ENCODE data around the gene BRSK2.

Gene BRSK2

DNA sequence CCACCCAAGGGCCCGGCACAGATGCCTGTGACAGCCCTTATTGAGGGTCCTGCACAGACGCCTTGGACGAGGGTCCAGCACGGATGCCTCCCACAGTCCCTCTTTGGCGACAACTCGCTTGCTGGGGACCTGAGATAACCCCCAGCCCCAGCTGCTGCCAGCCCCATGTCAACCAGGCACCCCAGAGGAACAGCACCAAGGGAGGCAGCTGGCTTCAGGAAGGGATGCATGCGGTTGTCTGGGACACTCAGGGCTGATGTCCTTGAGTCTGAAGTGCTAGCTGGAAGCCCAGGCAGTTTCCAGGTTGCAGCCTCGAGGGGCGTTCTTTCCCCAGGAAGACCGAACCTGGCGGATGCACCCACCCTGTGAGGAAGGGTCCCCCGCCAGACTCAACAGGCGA, 63.0 kb downstream of the BRSK2 start:
- DNase-seq (ENCODE audit: low read depth in 2 of 2) = no peak

DNA sequence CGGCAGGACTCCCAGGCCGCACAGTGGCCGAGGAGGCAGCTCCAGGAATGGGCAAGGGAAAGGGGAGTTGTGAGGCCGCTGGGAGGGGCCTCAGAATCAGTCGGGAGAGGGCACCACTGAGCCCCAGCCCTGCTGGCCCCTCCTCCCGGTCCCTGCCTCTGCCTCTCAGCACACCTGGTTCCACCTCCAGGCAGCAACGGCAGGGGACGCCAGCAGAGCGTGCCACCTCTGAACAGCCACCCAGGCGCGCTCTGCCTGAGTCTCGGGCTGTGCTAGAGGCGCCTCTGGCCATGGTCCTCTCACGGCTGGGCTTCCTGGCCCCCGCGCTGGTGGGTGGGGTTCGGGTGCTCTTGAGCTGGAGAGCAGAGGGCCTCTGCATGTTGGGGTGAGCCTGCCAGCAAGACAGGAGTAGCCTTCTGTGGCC, 63.9 kb downstream of the BRSK2 start:
- no peak for DNase-seq (ENCODE audit: low read depth in 2 of 2)

DNA sequence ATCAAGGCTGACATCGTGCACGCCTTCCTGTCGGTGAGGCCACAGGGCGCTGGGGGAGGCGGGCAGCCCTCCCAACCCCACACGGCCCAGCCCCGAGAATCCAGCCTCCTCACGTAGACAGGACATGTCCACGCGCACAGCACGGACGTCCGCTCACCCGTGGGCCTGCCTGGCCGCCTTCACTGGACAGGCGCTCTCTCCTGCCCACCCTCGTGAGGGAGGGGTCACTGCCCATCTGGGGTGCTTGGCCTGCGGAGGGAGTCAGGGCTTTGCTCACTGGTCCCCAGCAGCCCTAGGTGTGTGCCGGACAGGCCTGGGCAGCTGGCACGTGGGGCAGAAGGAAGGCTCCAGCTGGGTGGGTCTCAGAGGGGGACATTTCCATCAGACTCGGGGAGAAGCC, 64.8 kb downstream of the BRSK2 start:
- no peak for DNase-seq (ENCODE audit: low read depth in 2 of 2)

- DNase-seq (ENCODE audit: low read depth in 2 of 2) = no peak
Observed at GRCh38 chr11:1455032-1455762, 65.5 kb downstream of the BRSK2 start.

DNA sequence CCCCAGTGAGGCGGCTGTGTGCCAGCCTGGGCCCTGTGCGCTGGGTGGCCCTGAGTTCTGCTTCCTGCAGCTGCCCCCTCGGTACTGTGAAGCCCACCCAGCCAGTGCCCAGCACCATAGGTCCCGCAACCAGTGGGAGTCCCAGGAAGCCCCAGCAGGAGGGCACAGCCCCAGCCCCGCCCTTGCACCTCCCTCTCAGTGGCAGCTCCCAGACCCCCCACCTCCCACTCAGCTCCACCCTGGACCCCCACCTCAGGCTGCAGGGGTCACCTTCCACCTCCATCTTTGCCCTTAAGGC, 66.0 kb downstream of the BRSK2 start:
- no peak for DNase-seq (ENCODE audit: low read depth in 2 of 2)

- no peak for DNase-seq (ENCODE audit: low read depth in 2 of 2)
Observed at GRCh38 chr11:1456176-1456575, 66.4 kb downstream of the BRSK2 start.

DNA sequence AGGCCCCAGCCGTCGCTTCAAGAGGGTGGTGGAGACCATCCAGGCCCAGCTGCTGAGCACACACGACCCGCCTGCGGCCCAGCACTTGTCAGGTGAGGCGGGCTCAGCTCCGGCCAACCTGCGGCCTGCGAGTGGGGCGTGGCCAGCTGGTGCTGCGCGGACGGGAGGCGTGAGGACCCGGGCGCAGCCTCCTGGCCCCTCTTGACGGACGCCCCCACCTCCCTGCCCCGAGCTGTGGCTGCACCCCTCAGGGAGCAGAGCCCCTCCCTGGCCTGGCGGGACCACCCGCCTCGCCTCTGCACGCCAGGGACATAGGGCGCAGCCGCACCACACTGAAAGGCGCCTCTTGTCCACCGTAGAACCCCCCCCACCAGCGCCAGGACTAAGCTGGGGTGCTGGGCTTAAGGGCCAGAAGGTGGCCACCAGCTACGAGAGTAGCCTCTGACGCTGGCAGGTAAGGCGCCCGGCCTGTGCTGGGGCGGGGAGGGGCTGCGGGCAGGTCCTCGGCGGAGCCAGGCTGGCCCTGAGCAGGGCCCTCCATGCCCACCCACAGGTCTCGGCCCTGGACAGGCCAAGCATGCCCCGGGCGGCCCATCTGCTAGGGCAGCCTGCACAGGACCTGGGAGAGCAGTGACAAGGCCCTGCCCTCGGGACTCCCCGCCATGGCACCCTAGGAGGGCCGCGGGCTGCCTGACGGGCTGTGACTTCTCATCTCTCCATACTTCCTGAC, 67.0 kb downstream of the BRSK2 start:
- no peak for DNase-seq (ENCODE audit: low read depth in 2 of 2)

- no peak for DNase-seq (ENCODE audit: low read depth in 2 of 2)
Observed at GRCh38 chr11:1457326-1457680, 67.6 kb downstream of the BRSK2 start.

DNA sequence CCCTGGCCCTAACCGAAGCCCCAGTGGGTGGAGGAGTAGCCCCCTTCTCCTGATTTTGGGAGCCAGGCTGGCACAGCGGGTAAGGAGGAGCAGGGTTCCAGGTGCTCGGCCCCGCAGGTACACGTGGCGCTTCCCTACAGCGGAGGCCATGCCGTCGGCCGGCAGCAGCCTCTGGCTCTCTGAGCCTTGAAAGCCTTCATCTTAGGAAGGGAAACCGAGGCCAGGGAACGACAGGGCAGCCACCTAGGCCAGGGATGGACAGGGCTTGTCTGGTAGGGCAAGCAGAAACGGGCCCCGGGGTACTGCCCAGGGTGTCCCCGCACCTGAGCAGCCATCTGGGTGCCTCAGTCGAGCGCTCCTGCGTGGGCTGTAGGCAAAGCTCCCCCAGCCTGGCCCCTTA, 68.1 kb downstream of the BRSK2 start:
- DNase-seq (ENCODE audit: low read depth in 2 of 2) = no peak

- DNase-seq (ENCODE audit: low read depth in 2 of 2) = no peak
Observed at GRCh38 chr11:1458340-1459218, 68.8 kb downstream of the BRSK2 start.

GRCh38 chr11:1459219-1459575, 69.5 kb downstream of the BRSK2 start:
- no peak for DNase-seq (ENCODE audit: low read depth in 2 of 2)

- no peak for DNase-seq (ENCODE audit: low read depth in 2 of 2)
Observed at GRCh38 chr11:1459764-1460395, 70.1 kb downstream of the BRSK2 start.

GRCh38 chr11:1460396-1460985, 70.8 kb downstream of the BRSK2 start:
- no peak for DNase-seq (ENCODE audit: low read depth in 2 of 2)

- no peak for DNase-seq (ENCODE audit: low read depth in 2 of 2)
Observed at GRCh38 chr11:1460986-1461825, 71.5 kb downstream of the BRSK2 start.

DNA sequence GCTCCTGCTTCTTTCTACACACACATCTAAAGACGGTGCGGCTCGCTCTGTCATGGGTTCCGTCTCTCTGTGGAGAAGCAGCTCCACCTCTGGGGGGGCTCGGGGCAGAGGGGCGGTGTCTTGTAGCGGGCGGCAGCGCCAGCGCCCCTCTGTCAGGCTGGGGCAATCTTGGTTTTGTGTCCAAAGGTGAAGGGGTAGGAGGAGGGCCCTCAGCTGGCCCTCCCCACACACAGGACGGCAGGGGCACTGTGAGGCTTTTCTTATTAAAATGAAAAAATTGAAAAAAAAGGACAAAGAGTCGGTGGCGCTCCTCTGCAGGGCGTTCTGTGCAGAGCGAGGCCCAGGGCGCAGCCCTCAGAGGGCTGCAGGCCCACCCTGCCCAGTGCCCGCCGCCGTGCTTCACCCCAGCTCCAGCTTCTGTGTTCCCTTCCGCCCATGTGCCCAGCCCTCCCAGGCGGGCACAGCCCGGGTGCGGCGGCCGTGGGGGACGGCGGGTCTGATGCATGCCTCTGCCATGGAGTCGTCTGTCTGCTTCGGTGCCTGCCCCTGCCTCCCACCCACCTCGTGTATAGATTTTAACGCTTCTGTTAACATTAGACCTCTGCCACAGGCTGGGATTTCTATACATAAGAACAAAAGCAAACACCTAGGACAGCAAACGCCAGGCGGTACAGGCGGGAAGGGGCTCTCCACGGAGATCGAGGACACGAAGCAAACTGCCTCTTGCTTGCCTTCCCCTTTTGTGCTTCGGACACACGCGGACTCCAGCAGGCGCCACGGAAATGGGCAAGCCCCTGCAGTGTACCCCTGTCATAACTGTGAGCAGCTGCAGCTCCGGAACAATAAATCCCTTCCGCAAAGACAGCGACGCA, 72.3 kb downstream of the BRSK2 start:
- no peak for DNase-seq (ENCODE audit: low read depth in 2 of 2)

- DNase-seq (ENCODE audit: low read depth in 2 of 2) = no peak
Observed at GRCh38 chr11:1462698-1462975, 72.9 kb downstream of the BRSK2 start.

DNA sequence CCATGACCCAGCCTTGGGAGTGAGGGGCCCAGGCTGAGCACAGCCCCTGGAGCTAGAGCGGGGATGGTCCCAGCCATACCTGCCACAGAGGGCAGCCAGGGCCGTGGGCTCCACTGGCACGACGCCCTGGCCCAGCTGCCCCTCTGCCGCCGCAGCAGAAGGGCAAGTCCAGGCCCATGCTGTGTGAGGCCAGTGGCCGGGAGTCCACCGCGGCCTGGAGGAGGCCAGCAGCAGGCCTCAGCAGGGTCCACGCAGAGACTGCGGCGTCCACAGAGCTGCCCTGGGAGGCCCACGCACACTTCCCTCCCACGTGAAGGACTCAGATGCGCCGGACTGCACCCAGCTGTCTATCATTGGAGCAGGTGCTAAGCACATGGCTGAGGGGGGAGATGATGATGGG, 73.3 kb downstream of the BRSK2 start:
- DNase-seq (ENCODE audit: low read depth in 2 of 2) = no peak

- no peak for DNase-seq (ENCODE audit: low read depth in 2 of 2)
Observed at GRCh38 chr11:1466784-1467183, 77.0 kb downstream of the BRSK2 start.

DNA sequence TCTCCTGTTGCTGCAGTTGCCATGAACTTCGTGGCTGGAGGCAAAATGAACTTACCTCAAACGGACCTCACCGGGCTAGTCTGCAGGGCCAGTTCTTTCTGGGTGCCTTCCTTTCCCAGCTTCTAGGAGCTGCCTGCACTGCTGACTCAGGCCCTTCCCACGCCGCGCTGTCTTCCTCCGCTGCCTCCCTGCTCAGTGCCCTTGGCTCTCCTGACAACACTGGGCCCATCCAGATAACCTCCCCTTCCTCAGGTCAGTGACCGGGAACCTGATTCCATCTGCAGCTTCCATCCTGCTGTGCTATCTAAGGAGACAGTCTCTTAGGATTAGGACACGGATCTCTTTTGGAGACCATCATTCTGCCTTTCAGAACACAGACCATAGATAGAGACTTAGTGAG, 77.5 kb downstream of the BRSK2 start:
- DNase-seq (ENCODE audit: low read depth in 2 of 2) = no peak

DNA sequence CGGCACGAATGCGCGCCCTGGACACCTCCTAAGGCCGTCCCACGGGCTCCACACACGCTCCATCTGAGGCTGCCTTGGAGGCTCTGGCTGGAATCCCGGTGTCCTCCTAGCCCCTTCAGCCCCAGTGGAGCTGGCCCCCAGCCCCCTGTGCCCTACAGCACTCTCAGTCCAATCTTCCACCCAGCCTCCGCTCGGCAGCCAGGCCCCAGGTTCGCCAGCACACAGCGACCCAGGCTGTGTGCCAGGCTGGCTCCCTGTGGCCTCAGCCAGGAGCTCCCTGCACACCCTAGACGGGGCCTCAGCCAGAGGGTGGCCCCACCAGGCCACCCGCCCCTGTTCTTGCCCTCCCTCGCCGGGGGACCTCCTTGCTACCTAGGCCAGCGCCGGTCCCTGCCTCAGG, 78.3 kb downstream of the BRSK2 start:
- DNase-seq (ENCODE audit: low read depth in 2 of 2) = no peak
